SK-N-SH (cell line): ENCODE measurements around the gene TOX2.

Experiments
- CTCF ChIP-seq: fragments of 200-600 bp; sonication (generic); IDR thresholded peaks from 2 replicates; pipeline ENCODE4 v1.6.1; 2017; ENCODE audit warnings: antibody characterized with exemption, mild to moderate bottlenecking, moderate library complexity
- EZH2phosphoT487 ChIP-seq: fragments of 200-600 bp; sonication (generic); IDR thresholded peaks from 2 replicates; pipeline ENCODE4 v1.6.1; 2017; ENCODE audit warnings: low read depth, mixed run types, mild to moderate bottlenecking, antibody characterized with exemption, moderate library complexity, borderline replicate concordance
- FOXM1 ChIP-seq: IDR thresholded peaks from 2 replicates; pipeline ENCODE4 v1.4.0; 2012; ENCODE audit warnings: low read depth, mild to moderate bottlenecking
- MAX ChIP-seq: IDR thresholded peaks from 2 replicates; pipeline ENCODE4 v1.4.0; 2012; ENCODE audit warnings: low read depth
- MXI1 ChIP-seq: IDR thresholded peaks from 2 replicates; pipeline ENCODE4 v1.6.1; 2012; ENCODE audit warnings: mild to moderate bottlenecking, low read depth, low read length, improper control_type of control experiment
- POLR2AphosphoS5 ChIP-seq: IDR thresholded peaks from 2 replicates; pipeline ENCODE4 v1.6.1; 2012; ENCODE audit warnings: low read depth, low read length
- REST ChIP-seq: IDR thresholded peaks from 2 replicates; pipeline ENCODE4 v1.6.1; 2012; ENCODE audit warnings: mild to moderate bottlenecking, low read depth, low read length, moderate library complexity
- SIN3A ChIP-seq: IDR thresholded peaks from 2 replicates; pipeline ENCODE4 v1.6.1; 2012; ENCODE audit warnings: low read depth, mild to moderate bottlenecking, low read length, moderate library complexity, borderline replicate concordance

GRCh38 chr20:43976547-43976946 lies 61.9 kb downstream of the TOX2 start:
- TF ChIP-seq EZH2phosphoT487 (no peak), CTCF (no peak), MXI1 (no peak), FOXM1 (no peak), POLR2AphosphoS5 (no peak), REST (no peak), MAX (no peak), SIN3A (no peak)
